ENCODE measurements around the gene GNAI3.

GNAI3 gene

GRCh38 chr1:109598156-109598555 is 49.7 kb downstream of the GNAI3 start:
- no peak overlapping the region for H2AFZ ChIP-seq (ENCODE audit: low read length)
- no peak overlapping the region for H2BK120ac ChIP-seq (ENCODE audit: low read depth, low read length)
- no peak overlapping the region for H3K23ac ChIP-seq (ENCODE audit: low read depth, low read length, poor library complexity)
- no peak overlapping the region for H3K27ac ChIP-seq (replicated peaks; ENCODE audit: low read length)
- H3K14ac ChIP-seq (ENCODE audit: low read length), result no peak overlapping the region
- no peak overlapping the region for H2BK5ac ChIP-seq (ENCODE audit: low read length)
- H3K18ac ChIP-seq (ENCODE audit: low read length), result no peak overlapping the region
- DNase-seq (ENCODE audit: low spot score), result no peak
- no peaks in the 10 kb centered on the region for H3K9me3 ChIP-seq (replicated peaks in 1 of 2; ENCODE audit: control insufficient read depth in 2 of 2, insufficient read depth in 1 of 2, low read depth in 1 of 2, low read length in 2 of 2)
- H3K4me2 ChIP-seq (ENCODE audit: insufficient read depth, low read length, poor library complexity, severe bottlenecking), result no peak overlapping the region
- H2BK15ac ChIP-seq (ENCODE audit: low read length), result no peak overlapping the region
- H2BK12ac ChIP-seq (ENCODE audit: low read length), result no peak overlapping the region
- H3K4me1 ChIP-seq (ENCODE audit: control insufficient read depth in 2 of 2, insufficient read depth in 1 of 2, low read depth in 1 of 2, low read length in 2 of 2), result peaks cover 0 to 2% of the 10 kb centered on the region in 2 donors
- H3K9ac ChIP-seq (ENCODE audit: low read depth, low read length, poor library complexity), result no peak overlapping the region
- no peak overlapping the region for H4K91ac ChIP-seq (ENCODE audit: low read depth, low read length, poor library complexity)
- H2AK5ac ChIP-seq (ENCODE audit: low read depth, low read length), result no peak overlapping the region
- peaks cover 2 to 61% of the 10 kb centered on the region in 2 donors for H3K36me3 ChIP-seq (replicated peaks in 1 of 2; ENCODE audit: control insufficient read depth in 2 of 2, insufficient read depth in 2 of 2, low read length in 2 of 2)
- H3K79me1 ChIP-seq (ENCODE audit: low read depth, low read length), result no peaks in the 10 kb centered on the region
- H3K4ac ChIP-seq (ENCODE audit: low read length), result no peak overlapping the region
- no peak overlapping the region for H4K8ac ChIP-seq (ENCODE audit: low read depth, low read length)
- WGBS, 2 donors (ENCODE audit: extremely low coverage in 2 of 2, insufficient read length in 2 of 2, insufficient replicate concordance in 1 of 2), result no CpG with 5 or more reads among the region's 1 CpG
- no peaks in the 10 kb centered on the region for H3K27me3 ChIP-seq (ENCODE audit: control insufficient read depth in 3 of 3, insufficient read depth in 3 of 3, low read depth in 1 of 3, low read length in 3 of 3)
- no peak overlapping the region for H3K4me3 ChIP-seq (ENCODE audit: low read length in 2 of 2)

- H3K27ac ChIP-seq (replicated peaks; ENCODE audit: low read length), result no peak overlapping the region
- no peak overlapping the region for H2AFZ ChIP-seq (ENCODE audit: low read length)
- peaks cover 0 to 2% of the 10 kb centered on the region in 2 donors for H3K4me1 ChIP-seq (ENCODE audit: control insufficient read depth in 2 of 2, insufficient read depth in 1 of 2, low read depth in 1 of 2, low read length in 2 of 2)
- no peak overlapping the region for H2BK12ac ChIP-seq (ENCODE audit: low read length)
- H2BK5ac ChIP-seq (ENCODE audit: low read length), result no peak overlapping the region
- H2AK5ac ChIP-seq (ENCODE audit: low read depth, low read length), result no peak overlapping the region
- H2BK15ac ChIP-seq (ENCODE audit: low read length), result no peak overlapping the region
- H3K18ac ChIP-seq (ENCODE audit: low read length), result no peak overlapping the region
- no peak overlapping the region for H4K91ac ChIP-seq (ENCODE audit: low read depth, low read length, poor library complexity)
- H3K9me3 ChIP-seq (replicated peaks in 1 of 2; ENCODE audit: control insufficient read depth in 2 of 2, insufficient read depth in 1 of 2, low read depth in 1 of 2, low read length in 2 of 2), result no peaks in the 10 kb centered on the region
- no peak overlapping the region for H2BK120ac ChIP-seq (ENCODE audit: low read depth, low read length)
- no peak overlapping the region for H3K4me3 ChIP-seq (ENCODE audit: low read length in 2 of 2)
- no peak overlapping the region for H3K9ac ChIP-seq (ENCODE audit: low read depth, low read length, poor library complexity)
- H3K36me3 ChIP-seq (replicated peaks in 1 of 2; ENCODE audit: control insufficient read depth in 2 of 2, insufficient read depth in 2 of 2, low read length in 2 of 2), result peaks cover 2 to 56% of the 10 kb centered on the region in 2 donors
- no peak overlapping the region for H3K14ac ChIP-seq (ENCODE audit: low read length)
- H3K23ac ChIP-seq (ENCODE audit: low read depth, low read length, poor library complexity), result no peak overlapping the region
- H3K79me1 ChIP-seq (ENCODE audit: low read depth, low read length), result no peaks in the 10 kb centered on the region
- whole genome bisulfite sequencing, 2 donors (ENCODE audit: extremely low coverage in 2 of 2, insufficient read length in 2 of 2, insufficient replicate concordance in 1 of 2), result no CpG with 5 or more reads among the region's 5 CpGs
- DNase-seq (ENCODE audit: low spot score), result peak; percentile 12
- H4K8ac ChIP-seq (ENCODE audit: low read depth, low read length), result no peak overlapping the region
- no peak overlapping the region for H3K4me2 ChIP-seq (ENCODE audit: insufficient read depth, low read length, poor library complexity, severe bottlenecking)
- no peaks in the 10 kb centered on the region for H3K27me3 ChIP-seq (ENCODE audit: control insufficient read depth in 3 of 3, insufficient read depth in 3 of 3, low read depth in 1 of 3, low read length in 3 of 3)
- no peak overlapping the region for H3K4ac ChIP-seq (ENCODE audit: low read length)
Measured at GRCh38 chr1:109598655-109599054, 50.2 kb downstream of the GNAI3 start.

- Histone ChIP-seq H2AFZ (ENCODE audit: low read length) (no peak overlapping the region), H3K9me3 (replicated peaks in 1 of 2; ENCODE audit: control insufficient read depth in 2 of 2, insufficient read depth in 1 of 2, low read depth in 1 of 2, low read length in 2 of 2) (no peaks in the 10 kb centered on the region), H3K4me2 (ENCODE audit: insufficient read depth, low read length, poor library complexity, severe bottlenecking) (no peak overlapping the region), H3K14ac (ENCODE audit: low read length) (no peak overlapping the region), H2BK120ac (ENCODE audit: low read depth, low read length) (no peak overlapping the region), H3K36me3 (replicated peaks in 1 of 2; ENCODE audit: control insufficient read depth in 2 of 2, insufficient read depth in 2 of 2, low read length in 2 of 2) (peaks cover 2 to 14% of the 10 kb centered on the region in 2 donors), H2BK5ac (ENCODE audit: low read length) (no peak overlapping the region), H3K4me1 (ENCODE audit: control insufficient read depth in 2 of 2, insufficient read depth in 1 of 2, low read depth in 1 of 2, low read length in 2 of 2) (peaks cover 0 to 2% of the 10 kb centered on the region in 2 donors), H3K27me3 (ENCODE audit: control insufficient read depth in 3 of 3, insufficient read depth in 3 of 3, low read depth in 1 of 3, low read length in 3 of 3) (no peaks in the 10 kb centered on the region), H3K27ac (replicated peaks; ENCODE audit: low read length) (no peak overlapping the region), H3K79me1 (ENCODE audit: low read depth, low read length) (no peaks in the 10 kb centered on the region), H3K4ac (ENCODE audit: low read length) (no peak overlapping the region), H4K8ac (ENCODE audit: low read depth, low read length) (no peak overlapping the region), H2AK5ac (ENCODE audit: low read depth, low read length) (no peak overlapping the region), H4K91ac (ENCODE audit: low read depth, low read length, poor library complexity) (no peak overlapping the region), H3K18ac (ENCODE audit: low read length) (no peak overlapping the region), H3K4me3 (ENCODE audit: low read length in 2 of 2) (no peak overlapping the region), H2BK15ac (ENCODE audit: low read length) (no peak overlapping the region), H3K9ac (ENCODE audit: low read depth, low read length, poor library complexity) (no peak overlapping the region), H2BK12ac (ENCODE audit: low read length) (no peak overlapping the region), H3K23ac (ENCODE audit: low read depth, low read length, poor library complexity) (no peak overlapping the region)
- WGBS, 2 donors (ENCODE audit: extremely low coverage in 2 of 2, insufficient read length in 2 of 2, insufficient replicate concordance in 1 of 2), result no CpG with 5 or more reads among the region's 3 CpGs
- DNase-seq (ENCODE audit: low spot score), result no peak
Measured at GRCh38 chr1:109603229-109603628, 54.8 kb downstream of the GNAI3 start.

DNA sequence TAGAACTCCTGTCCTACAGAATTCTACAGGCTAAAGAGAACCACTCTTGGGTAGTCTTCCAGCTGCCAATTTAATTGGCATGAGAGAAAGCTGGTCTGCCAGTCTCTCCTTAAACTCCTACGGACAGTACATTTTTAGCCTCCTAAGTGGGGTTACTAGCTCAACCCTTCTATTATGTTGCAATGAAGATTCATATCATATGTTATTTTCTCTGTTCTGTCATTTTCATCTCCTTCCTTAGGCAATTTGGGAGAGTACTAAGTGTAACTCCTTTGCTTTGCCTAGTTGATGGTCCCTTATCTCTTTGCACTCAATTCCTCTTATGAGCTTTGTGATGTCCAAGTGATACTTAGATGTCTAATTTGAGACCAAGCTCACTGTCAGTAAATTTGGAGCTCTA is 57.0 kb downstream of the GNAI3 start:
- H2BK120ac ChIP-seq (ENCODE audit: low read depth, low read length), result no peak overlapping the region
- no peak overlapping the region for H3K18ac ChIP-seq (ENCODE audit: low read length)
- no peak overlapping the region for H3K23ac ChIP-seq (ENCODE audit: low read depth, low read length, poor library complexity)
- no peak overlapping the region for H2BK15ac ChIP-seq (ENCODE audit: low read length)
- no peaks in the 10 kb centered on the region for H3K79me1 ChIP-seq (ENCODE audit: low read depth, low read length)
- H3K4me1 ChIP-seq (ENCODE audit: control insufficient read depth in 2 of 2, insufficient read depth in 1 of 2, low read depth in 1 of 2, low read length in 2 of 2), result peaks cover 0 to under 1% of the 10 kb centered on the region in 2 donors
- no peak overlapping the region for H2BK12ac ChIP-seq (ENCODE audit: low read length)
- H3K4ac ChIP-seq (ENCODE audit: low read length), result no peak overlapping the region
- no peak overlapping the region for H4K8ac ChIP-seq (ENCODE audit: low read depth, low read length)
- WGBS, 2 donors (ENCODE audit: extremely low coverage in 2 of 2, insufficient read length in 2 of 2, insufficient replicate concordance in 1 of 2), result no CpG with 5 or more reads among the region's 1 CpG
- H3K4me3 ChIP-seq (ENCODE audit: low read length in 2 of 2), result no peak overlapping the region
- no peak overlapping the region for H2AK5ac ChIP-seq (ENCODE audit: low read depth, low read length)
- no peak for DNase-seq (ENCODE audit: low spot score)
- no peak overlapping the region for H3K4me2 ChIP-seq (ENCODE audit: insufficient read depth, low read length, poor library complexity, severe bottlenecking)
- no peak overlapping the region for H3K27ac ChIP-seq (replicated peaks; ENCODE audit: low read length)
- H2BK5ac ChIP-seq (ENCODE audit: low read length), result no peak overlapping the region
- no peak overlapping the region for H3K14ac ChIP-seq (ENCODE audit: low read length)
- H2AFZ ChIP-seq (ENCODE audit: low read length), result no peak overlapping the region
- H3K27me3 ChIP-seq (ENCODE audit: control insufficient read depth in 3 of 3, insufficient read depth in 3 of 3, low read depth in 1 of 3, low read length in 3 of 3), result no peaks in the 10 kb centered on the region
- H4K91ac ChIP-seq (ENCODE audit: low read depth, low read length, poor library complexity), result no peak overlapping the region
- no peaks in the 10 kb centered on the region for H3K9me3 ChIP-seq (replicated peaks in 1 of 2; ENCODE audit: control insufficient read depth in 2 of 2, insufficient read depth in 1 of 2, low read depth in 1 of 2, low read length in 2 of 2)
- H3K36me3 ChIP-seq (replicated peaks in 1 of 2; ENCODE audit: control insufficient read depth in 2 of 2, insufficient read depth in 2 of 2, low read length in 2 of 2), result no peaks in the 10 kb centered on the region
- H3K9ac ChIP-seq (ENCODE audit: low read depth, low read length, poor library complexity), result no peak overlapping the region
